Pancreas (tissue), 10 donors: ENCODE measurements around the gene CDH7. TPM values are rescaled to one million over a fixed set of nuclear protein-coding genes. Genes with fewer than 3 reads are reported as not detected.

ENCODE experiments used
- ATAC-seq, 4 donors: fragments of 200-7000 bp; cut with Tn5 transposase; one replicate each; pipeline versions ENCODE4 v1.8.0 to v1.9.1; 2020; ENCODE audit warnings: mild to moderate bottlenecking in 4 of 4, moderate library complexity in 4 of 4
- DNase-seq, 6 donors: peaks; one replicate each; pipeline ENCODE4 v3.0.0-alpha.2; 2020
- FAIRE-seq: peaks from 2 replicates; lab custom pipeline; 2012; peaks lifted over from hg19 to GRCh38; lab: Jason Lieb, UNC
- H3K27ac ChIP-seq, 4 donors: fragments of 200-600 bp; sonication (generic); 1 replicate in 3 of 4; 2 replicates in 1 of 4; pipeline versions ENCODE4 v1.5.0 to v1.8.0; 2020
- H3K27me3 ChIP-seq, 4 donors: fragments of 200-600 bp; one replicate each; pipeline ENCODE4 v1.8.0; 2021
- H3K36me3 ChIP-seq, 3 donors: fragments of 200-600 bp; sonication (generic) in 1 of 3; one replicate each; pipeline versions ENCODE4 v1.5.0 to v1.8.0; 2020 to 2021
- H3K4me1 ChIP-seq, 3 donors: fragments of 200-600 bp; one replicate each; pipeline ENCODE4 v1.8.0; 2021
- H3K4me3 ChIP-seq, 4 donors: fragments of 200-600 bp; sonication (generic) in 2 of 4; one replicate each; pipeline versions ENCODE4 v1.5.0 to v1.8.0; 2020 to 2021
- H3K9me3 ChIP-seq, 4 donors: fragments of 200-600 bp; one replicate each; pipeline ENCODE4 v1.8.0; 2021
- WGBS, 2 donors: extraction: QIAGEN DNeasy Blood & Tissue Kit; methylation state at CpG; one replicate each; pipeline ENCODE4 v1.1.7; 2013; 5-methylcytosine and 5-hydroxymethylcytosine counted together
- intact Hi-C, 3 donors: fragments of 100-400 bp; cut with DNase I; formaldehyde crosslinking; loops; one replicate each; pipeline versions ENCODE4 v1.11.1 to v1.14.2; 2022
- polyA plus RNA-seq, 2 donors: library from polyadenylated mRNA; stranded (reverse); fragments of 200-250 nt; gene quantifications; one replicate each; pipeline ENCODE4 v1.2.3, GENCODE V29; 2013
- total RNA-seq, 6 donors: library from RNA; stranded (reverse); fragmentation: NEBNext Ultra II Directional in 4 of 6; extraction: Animal tissue kit (Norgen Biotek cat#: 25700) in 4 of 6; gene quantifications; one replicate each; pipeline versions ENCODE4 v1.2.1 to v1.2.4, GENCODE V29; 2021 to 2023
- TF ChIP-seq, protein P1 (sequence below), 4 donors: fragments of 200-600 bp; sonication (generic) in 3 of 4; IDR thresholded peaks; one replicate each; pipeline versions ENCODE4 v1.5.0 to v1.8.0; 2021; ENCODE audit warnings: antibody characterized with exemption in 4 of 4
- donor health status: healthy with polysubstance abuse.
- donor health status: DM: no; HTN: no; CAD: no; lungs with moderate emphysema.
- donor health status: DM: no; HTN: no; CAD: no.
- donor health status: control.
- donor health status: control.
- donor health status: Bipolar disorder and iron deficiency.
- donor health status: DM: yes; HTN: yes; CAD: no.
- donor health status: DM: no; HTN: no; CAD: no.
- donor health status: DM: no; HTN: no; CAD: no.
- donor health status: DM: yes; HTN: yes; CAD: no.

The CDH7 gene
- total and polyA plus RNA-seq, 8 donors = not detected

GRCh38 chr18:65749841-65750240, 971 bp upstream of the CDH7 start:
- TF ChIP-seq, protein P1, sequence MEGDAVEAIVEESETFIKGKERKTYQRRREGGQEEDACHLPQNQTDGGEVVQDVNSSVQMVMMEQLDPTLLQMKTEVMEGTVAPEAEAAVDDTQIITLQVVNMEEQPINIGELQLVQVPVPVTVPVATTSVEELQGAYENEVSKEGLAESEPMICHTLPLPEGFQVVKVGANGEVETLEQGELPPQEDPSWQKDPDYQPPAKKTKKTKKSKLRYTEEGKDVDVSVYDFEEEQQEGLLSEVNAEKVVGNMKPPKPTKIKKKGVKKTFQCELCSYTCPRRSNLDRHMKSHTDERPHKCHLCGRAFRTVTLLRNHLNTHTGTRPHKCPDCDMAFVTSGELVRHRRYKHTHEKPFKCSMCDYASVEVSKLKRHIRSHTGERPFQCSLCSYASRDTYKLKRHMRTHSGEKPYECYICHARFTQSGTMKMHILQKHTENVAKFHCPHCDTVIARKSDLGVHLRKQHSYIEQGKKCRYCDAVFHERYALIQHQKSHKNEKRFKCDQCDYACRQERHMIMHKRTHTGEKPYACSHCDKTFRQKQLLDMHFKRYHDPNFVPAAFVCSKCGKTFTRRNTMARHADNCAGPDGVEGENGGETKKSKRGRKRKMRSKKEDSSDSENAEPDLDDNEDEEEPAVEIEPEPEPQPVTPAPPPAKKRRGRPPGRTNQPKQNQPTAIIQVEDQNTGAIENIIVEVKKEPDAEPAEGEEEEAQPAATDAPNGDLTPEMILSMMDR (IDR thresholded peaks at IDR 0.05) = no peak
- Histone ChIP-seq H3K4me3 (no peak overlapping the region), H3K9me3 (no peaks in the 10 kb centered on the region), H3K36me3 (no peaks in the 10 kb centered on the region), H3K27ac (no peak overlapping the region), H3K27me3 (peaks cover 0 to 4% (median 0%) of the 10 kb centered on the region in 4 donors), H3K4me1 (peaks cover 0 to 5% (median 0%) of the 10 kb centered on the region in 3 donors)
- intact Hi-C loops = no loop called here
- WGBS, 2 donors = 6 to 9% methylated on average over 8 of the region's 8 CpGs
- DNase-seq (no peak), ATAC-seq (no peak), FAIRE-seq (no peak)

- Histone ChIP-seq H3K27me3 (peaks cover 0 to 4% (median 0%) of the 10 kb centered on the region in 4 donors), H3K4me1 (peaks cover 0 to 5% (median 0%) of the 10 kb centered on the region in 3 donors), H3K36me3 (no peaks in the 10 kb centered on the region), H3K27ac (no peak overlapping the region), H3K9me3 (no peaks in the 10 kb centered on the region), H3K4me3 (peak overlapping the region; percentile 10 to 41 (median 20))
- peak in 1 of 6 donors; percentile 45 for DNase-seq
- ATAC-seq = no peak
- no peak for FAIRE-seq
- TF ChIP-seq, protein P1 (IDR thresholded peaks at IDR 0.05) = no peak
- WGBS, 2 donors = 5% methylated on average over 42 of the region's 42 CpGs
- intact Hi-C loops = no loop called here
Measured at GRCh38 chr18:65751155-65752085, 608 bp downstream of the CDH7 start.

- Histone ChIP-seq H3K4me1 (peaks cover 0 to 5% (median 0%) of the 10 kb centered on the region in 3 donors), H3K27ac (no peak overlapping the region), H3K4me3 (no peak overlapping the region), H3K9me3 (no peaks in the 10 kb centered on the region), H3K36me3 (no peaks in the 10 kb centered on the region), H3K27me3 (peaks cover 0 to 4% (median 0%) of the 10 kb centered on the region in 4 donors)
- intact Hi-C loops = no loop called here
- ATAC-seq (no peak), FAIRE-seq (no peak), DNase-seq (no peak)
- TF ChIP-seq, protein P1 (IDR thresholded peaks at IDR 0.05) = no peak
- 40 to 45% methylated on average over 5 of the region's 5 CpGs for WGBS, 2 donors
Measured at GRCh38 chr18:65752625-65753325, 2.0 kb downstream of the CDH7 start.

- intact Hi-C loops = no loop called here
- 5 to 10% methylated on average over 2 of the region's 2 CpGs for WGBS, 2 donors
- TF ChIP-seq, protein P1 (IDR thresholded peaks at IDR 0.05) = no peak
- H3K4me1 ChIP-seq = peaks cover 0 to 5% (median 0%) of the 10 kb centered on the region in 3 donors
- no peak overlapping the region for H3K27ac ChIP-seq
- peaks cover 0 to 4% (median 0%) of the 10 kb centered on the region in 4 donors for H3K27me3 ChIP-seq
- H3K36me3 ChIP-seq = no peaks in the 10 kb centered on the region
- ATAC-seq (peak in 1 of 4 donors; percentile 44), FAIRE-seq (no peak), DNase-seq (no peak)
- H3K9me3 ChIP-seq = no peaks in the 10 kb centered on the region
- H3K4me3 ChIP-seq = no peak overlapping the region
Measured at GRCh38 chr18:65753520-65753919, 2.7 kb downstream of the CDH7 start.
